Endothelial cell (in vitro differentiated cells): ENCODE data around the gene TENM3. TPM values are rescaled to one million over a fixed set of nuclear protein-coding genes. Genes with fewer than 3 reads are reported as not detected.

Source experiments
- DNase-seq: peaks from one replicate; pipeline ENCODE4 v3.0.0; 2021; ENCODE audit warnings: low spot score
- H3K27ac Mint-ChIP-seq: one replicate; pipeline ENCODE4 v1.8.0; 2021; ENCODE audit warnings: mixed read lengths, inconsistent platforms; ENCODE audit not compliant: unreplicated experiment
- H3K27me3 Mint-ChIP-seq: one replicate; pipeline ENCODE4 v1.8.0; 2021; ENCODE audit warnings: mild to moderate bottlenecking, moderate library complexity, mixed read lengths, inconsistent platforms; ENCODE audit not compliant: unreplicated experiment
- H3K36me3 Mint-ChIP-seq: one replicate; pipeline ENCODE4 v1.8.0; 2021; ENCODE audit warnings: mild to moderate bottlenecking, low read depth, mixed read lengths, inconsistent platforms; ENCODE audit not compliant: unreplicated experiment
- H3K4me1 Mint-ChIP-seq: one replicate; pipeline ENCODE4 v1.8.0; 2021; ENCODE audit warnings: mild to moderate bottlenecking, mixed read lengths, inconsistent platforms; ENCODE audit not compliant: unreplicated experiment
- H3K4me3 Mint-ChIP-seq: one replicate; pipeline ENCODE4 v1.8.0; 2021; ENCODE audit warnings: mild to moderate bottlenecking, mixed read lengths, inconsistent platforms; ENCODE audit not compliant: unreplicated experiment
- H3K9me3 Mint-ChIP-seq: one replicate; pipeline ENCODE4 v1.8.0; 2021; ENCODE audit warnings: mixed read lengths, inconsistent platforms; ENCODE audit not compliant: unreplicated experiment
- total RNA-seq: library from RNA; stranded (reverse); fragmentation: NEBNext Ultra II Directional; extraction: Animal tissue kit (Norgen Biotek cat#: 25700); gene quantifications from one replicate; pipeline ENCODE4 v1.2.1, GENCODE V29; 2021; ENCODE audit not compliant: unreplicated experiment
- TF ChIP-seq, protein P1 (sequence below): fragments of 200-600 bp; sonication (generic); IDR thresholded peaks from one replicate; pipeline ENCODE4 v1.5.0; 2021; ENCODE audit warnings: antibody characterized with exemption; ENCODE audit not compliant: unreplicated experiment

TENM3 gene
- total RNA-seq, 1 donor from 2014 or later, result 29.7 TPM

DNA sequence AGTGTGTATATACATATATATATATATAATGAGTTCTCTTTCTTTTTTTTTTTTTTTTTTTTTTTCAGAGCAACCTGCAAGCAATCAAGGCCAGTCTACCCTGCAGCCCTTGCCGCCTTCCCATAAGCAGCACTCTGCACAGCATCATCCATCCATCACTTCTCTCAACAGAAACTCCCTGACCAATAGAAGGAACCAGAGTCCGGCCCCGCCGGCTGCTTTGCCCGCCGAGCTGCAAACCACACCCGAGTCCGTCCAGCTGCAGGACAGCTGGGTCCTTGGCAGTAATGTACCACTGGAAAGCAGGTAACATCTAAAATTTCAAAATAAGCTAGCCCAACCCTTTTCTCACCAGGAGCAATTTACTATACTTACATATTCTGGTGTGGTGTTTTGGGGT, 357.7 kb downstream of the TENM3 start:
- TF ChIP-seq, protein P1, sequence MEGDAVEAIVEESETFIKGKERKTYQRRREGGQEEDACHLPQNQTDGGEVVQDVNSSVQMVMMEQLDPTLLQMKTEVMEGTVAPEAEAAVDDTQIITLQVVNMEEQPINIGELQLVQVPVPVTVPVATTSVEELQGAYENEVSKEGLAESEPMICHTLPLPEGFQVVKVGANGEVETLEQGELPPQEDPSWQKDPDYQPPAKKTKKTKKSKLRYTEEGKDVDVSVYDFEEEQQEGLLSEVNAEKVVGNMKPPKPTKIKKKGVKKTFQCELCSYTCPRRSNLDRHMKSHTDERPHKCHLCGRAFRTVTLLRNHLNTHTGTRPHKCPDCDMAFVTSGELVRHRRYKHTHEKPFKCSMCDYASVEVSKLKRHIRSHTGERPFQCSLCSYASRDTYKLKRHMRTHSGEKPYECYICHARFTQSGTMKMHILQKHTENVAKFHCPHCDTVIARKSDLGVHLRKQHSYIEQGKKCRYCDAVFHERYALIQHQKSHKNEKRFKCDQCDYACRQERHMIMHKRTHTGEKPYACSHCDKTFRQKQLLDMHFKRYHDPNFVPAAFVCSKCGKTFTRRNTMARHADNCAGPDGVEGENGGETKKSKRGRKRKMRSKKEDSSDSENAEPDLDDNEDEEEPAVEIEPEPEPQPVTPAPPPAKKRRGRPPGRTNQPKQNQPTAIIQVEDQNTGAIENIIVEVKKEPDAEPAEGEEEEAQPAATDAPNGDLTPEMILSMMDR, result no peak
- H3K4me1 Mint-ChIP-seq, result no peaks in the 10 kb centered on the region
- no peaks in the 10 kb centered on the region for H3K9me3 Mint-ChIP-seq
- no peaks in the 10 kb centered on the region for H3K36me3 Mint-ChIP-seq
- H3K27ac Mint-ChIP-seq, result no peak overlapping the region
- no peak overlapping the region for H3K4me3 Mint-ChIP-seq
- DNase-seq, result no peak
- no peaks in the 10 kb centered on the region for H3K27me3 Mint-ChIP-seq

DNA sequence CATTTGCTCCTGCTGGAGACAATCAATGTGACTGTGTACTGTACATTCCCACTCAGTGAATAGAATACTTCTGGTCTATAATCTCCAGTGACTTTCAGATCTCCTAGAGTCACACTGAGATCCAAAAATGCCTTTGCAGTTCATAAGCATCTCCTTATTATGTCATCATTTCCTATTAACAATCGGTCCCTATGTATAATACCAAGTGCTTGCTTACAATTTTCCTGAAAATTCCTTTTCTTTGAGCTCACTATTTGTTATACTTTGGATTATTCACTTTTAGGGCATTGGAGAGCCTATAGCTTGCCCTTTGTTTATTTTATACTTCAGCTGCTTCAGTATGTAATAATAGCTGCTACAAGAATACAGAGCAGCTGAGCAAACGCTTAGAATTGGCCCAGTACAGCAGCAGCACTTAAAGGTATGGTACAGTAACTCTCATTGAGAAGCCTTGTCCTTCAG, 361.0 kb downstream of the TENM3 start:
- no peak for DNase-seq
- Mint-ChIP-seq H3K9me3 (no peaks in the 10 kb centered on the region), H3K27ac (no peak overlapping the region), H3K4me3 (no peak overlapping the region), H3K27me3 (no peaks in the 10 kb centered on the region), H3K4me1 (no peaks in the 10 kb centered on the region), H3K36me3 (no peaks in the 10 kb centered on the region)
- TF ChIP-seq, protein P1, result no peak

DNA sequence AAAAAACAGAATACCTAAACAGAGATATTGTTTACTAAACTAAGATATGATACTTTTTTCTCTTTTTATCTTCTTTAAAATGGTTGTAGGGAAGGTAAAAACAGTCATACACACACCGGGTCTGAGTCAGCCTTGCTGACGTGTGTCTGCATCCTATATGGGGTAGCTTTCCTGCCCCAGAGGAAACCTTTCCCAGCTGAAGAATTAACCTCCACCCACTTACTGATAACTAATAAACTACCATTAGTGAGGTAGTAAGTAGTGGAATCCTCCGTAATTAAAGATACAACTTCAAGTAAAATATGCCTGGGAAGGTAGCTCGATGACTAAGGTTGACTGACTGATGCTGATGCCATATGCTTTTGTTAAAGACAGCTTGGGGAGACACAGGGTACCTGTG, 361.8 kb downstream of the TENM3 start:
- DNase-seq, result no peak
- Mint-ChIP-seq H3K4me1 (no peaks in the 10 kb centered on the region), H3K36me3 (no peaks in the 10 kb centered on the region), H3K9me3 (no peaks in the 10 kb centered on the region), H3K27me3 (no peaks in the 10 kb centered on the region), H3K4me3 (no peak overlapping the region), H3K27ac (no peak overlapping the region)
- TF ChIP-seq, protein P1, result no peak

DNA sequence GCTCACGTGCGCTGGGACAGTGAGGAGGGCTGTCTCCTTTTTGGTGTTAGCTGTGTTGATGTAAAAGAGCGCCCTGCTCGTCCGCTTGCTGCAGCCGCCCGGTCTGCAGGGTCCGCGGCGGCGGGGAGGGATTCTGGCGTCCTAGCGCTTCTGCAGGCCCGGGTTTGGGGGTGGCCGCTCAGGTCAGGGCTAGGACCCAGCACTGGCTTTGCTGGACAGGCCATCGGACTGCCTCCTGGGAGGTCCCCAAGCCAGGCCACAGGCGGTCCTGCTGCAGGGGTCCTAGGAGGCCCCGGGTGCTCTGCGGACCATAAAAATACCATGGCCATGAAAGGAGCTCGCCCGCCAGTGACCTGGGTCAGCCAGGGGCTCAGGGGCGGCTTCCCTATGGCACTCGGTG, 365.3 kb downstream of the TENM3 start:
- DNase-seq, result no peak
- Mint-ChIP-seq H3K27ac (no peak overlapping the region), H3K27me3 (no peaks in the 10 kb centered on the region), H3K36me3 (no peaks in the 10 kb centered on the region), H3K9me3 (no peaks in the 10 kb centered on the region), H3K4me3 (no peak overlapping the region), H3K4me1 (no peaks in the 10 kb centered on the region)
- TF ChIP-seq, protein P1, result no peak

DNA sequence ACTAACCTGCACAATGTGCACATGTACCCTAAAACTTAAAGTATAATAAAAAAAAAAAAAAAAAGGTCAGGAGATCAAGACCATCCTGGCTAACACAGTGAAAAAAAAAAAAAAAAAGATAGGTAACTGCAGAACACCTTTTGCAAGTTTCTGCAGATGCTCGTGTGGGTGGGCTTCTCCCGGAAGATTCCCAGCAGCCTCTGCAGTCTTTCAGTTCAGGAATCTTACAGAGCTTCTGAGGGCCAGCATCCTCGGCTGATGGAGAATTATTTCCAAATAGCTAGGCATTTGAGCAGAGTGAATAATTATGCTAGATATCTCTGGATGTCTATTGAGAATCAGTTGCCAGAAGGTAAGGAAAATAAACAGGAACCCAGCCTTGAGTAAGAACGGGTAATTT, 373.3 kb downstream of the TENM3 start:
- Mint-ChIP-seq H3K4me1 (no peaks in the 10 kb centered on the region), H3K4me3 (no peak overlapping the region), H3K27ac (no peak overlapping the region), H3K36me3 (no peaks in the 10 kb centered on the region), H3K9me3 (no peaks in the 10 kb centered on the region), H3K27me3 (no peaks in the 10 kb centered on the region)
- TF ChIP-seq, protein P1, result no peak
- no peak for DNase-seq
